Stimulated activated CD4-positive, alpha-beta T cell treated with anti-CD3 and anti-CD28 coated beads, Interleukin-4, amount 100 ng/mL, for 1 hour (primary cell): ENCODE results near the gene RAPGEF1.

Experiments
- DNase-seq: peaks from one replicate; pipeline ENCODE4 v3.0.0-alpha.2; 2020

Gene RAPGEF1

DNA sequence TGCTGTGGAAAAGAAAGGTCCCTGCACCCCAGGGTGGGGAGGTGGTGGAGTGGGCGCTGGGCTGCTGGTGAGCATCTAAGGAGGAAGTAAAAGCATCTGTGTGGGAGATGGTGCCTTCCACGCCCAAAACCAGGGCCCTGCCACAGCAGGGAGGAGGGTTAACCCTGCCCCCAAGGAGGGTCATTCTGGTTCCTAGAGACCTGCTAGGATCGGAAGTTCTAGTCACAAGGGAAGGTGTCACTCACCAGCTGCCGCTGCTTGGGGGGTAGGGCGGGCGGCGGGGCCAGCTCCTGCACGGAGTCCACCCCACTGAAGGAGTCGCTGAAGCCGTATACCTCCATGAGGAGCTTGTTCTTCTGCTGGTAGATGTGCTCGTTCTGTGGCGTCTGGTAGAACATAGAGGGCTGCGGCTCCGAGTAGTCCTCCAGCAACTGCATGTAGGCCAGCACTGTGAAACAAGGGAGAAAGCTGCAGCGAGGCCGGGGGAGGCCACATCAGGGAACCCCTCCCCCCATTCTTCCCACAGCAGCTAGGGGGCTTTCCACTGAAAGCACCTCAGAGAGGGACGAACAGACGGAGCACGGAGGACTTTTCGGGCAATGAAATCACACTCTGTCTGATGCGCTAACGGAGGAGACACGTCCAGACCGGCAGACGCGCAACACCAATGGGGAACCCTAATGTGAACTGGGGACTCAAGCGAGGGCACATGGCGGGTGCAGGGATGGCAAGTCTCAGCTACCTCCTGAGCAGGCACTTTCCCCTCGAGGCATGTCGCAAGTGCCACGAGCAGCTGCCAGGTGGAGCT lies 118.1 kb downstream of the RAPGEF1 start:
- DNase-seq: no peak

DNA sequence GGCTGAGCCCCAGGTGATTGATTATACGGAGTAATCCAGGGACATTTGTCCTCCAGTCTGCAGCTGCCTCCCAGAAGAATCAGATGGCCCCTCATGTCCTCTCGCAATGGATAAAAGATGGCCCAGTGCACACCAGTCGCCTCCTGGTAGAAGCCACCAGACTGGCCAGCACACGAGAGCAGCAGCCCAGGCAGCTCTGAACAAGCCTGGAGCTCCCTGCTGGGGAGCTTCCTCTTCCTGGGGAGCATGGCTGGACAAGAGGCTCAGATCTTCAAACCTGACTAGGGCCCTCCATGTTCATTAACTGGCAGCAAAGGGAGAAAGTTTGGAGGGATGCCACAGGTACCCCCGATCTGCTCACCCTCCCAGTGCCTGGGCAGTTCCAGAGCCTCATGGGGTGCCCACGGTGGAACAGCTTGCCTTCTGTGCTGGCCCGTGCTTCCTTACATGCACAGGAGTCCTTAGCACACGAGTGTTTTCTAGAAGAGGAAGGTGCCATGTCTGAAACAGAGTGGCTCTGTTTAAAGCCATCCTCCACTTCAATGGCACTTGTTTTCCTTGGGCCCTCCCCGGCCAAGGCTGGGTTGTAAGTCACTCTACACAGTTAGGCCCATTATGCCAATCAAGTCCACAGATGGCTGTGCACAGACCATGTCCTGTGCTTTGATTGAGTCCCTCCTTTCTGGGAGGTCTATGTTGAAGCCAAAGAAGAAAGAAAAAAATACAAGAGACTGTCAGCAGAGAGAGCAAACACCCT lies 118.9 kb downstream of the RAPGEF1 start:
- no peak for DNase-seq

DNA sequence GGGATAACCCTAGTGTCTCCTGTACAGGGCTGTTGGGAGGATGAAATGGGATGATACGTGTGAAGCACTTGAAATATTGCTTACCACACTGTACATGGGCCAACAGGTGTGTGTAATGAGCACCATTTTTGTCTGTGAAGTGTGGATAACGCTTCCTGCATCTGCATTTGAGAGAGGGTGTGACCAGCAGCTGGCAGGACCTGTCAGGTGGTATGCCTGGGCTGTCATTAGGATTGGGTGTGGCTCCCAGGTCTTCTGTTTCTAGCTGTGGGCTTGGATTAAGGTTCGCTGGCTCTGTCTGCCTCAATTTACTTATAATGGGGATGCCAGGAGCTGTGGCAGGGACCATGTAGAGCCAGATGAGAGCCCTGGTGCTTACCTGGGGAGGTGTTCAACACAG lies 120.2 kb downstream of the RAPGEF1 start:
- DNase-seq: no peak

DNA sequence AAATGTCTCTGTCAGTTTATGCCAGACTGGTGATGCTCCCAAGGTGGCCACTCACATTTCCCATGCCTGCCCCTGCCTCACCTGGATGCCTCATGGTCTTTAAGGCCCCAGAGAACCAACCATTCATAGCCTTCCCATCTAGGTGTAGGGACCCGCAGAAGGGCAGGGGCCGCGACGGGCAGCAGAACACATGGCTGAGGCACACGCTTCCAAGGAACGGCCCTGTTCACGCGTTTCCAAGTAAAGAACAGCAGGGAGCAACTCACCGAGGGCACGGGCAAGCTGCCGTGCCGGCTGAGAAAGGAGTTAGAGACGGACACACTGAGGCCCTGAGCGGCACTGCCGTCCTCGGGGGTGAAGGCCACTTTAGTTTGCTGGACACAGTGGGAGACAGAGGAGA lies 121.1 kb downstream of the RAPGEF1 start:
- no peak for DNase-seq

DNA sequence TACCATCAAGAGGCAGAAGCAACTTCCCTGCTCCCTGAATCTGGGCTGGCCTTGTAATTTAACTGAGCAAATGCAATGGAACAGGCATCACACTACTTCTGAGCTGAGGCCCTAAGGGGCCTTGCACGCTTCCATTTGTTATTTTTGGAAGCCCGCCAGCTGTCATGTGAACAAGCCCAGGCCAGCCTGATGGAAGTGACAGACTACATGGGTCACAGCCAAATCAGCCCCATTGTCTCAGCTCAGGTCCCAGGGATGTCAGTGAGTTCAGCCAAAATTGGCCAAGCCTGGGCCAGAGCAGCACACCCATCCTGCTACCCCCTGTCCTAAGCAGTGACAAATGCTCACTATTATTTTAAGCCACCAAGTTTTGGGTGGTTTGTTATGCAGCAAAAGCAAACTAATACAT lies 121.8 kb downstream of the RAPGEF1 start:
- no peak for DNase-seq

DNA sequence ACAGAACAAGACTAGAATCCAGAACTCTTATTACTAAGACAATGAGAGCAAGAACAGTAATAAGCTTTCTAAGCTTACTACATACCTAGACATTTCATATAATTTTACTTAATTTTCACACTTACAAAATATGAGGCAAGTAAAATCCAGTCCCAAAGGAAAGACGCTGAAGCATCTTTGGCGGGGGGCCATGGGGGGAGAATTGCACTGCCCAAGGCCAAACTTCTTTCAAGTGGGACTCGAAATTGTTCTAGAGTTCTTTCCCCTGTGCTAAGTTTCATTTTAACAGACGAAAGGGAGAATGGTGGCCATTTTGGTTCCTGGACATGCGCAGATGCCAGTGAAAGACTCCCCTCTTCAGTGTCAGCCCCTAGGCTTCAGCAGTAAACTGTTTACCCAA lies 122.3 kb downstream of the RAPGEF1 start:
- no peak for DNase-seq

DNA sequence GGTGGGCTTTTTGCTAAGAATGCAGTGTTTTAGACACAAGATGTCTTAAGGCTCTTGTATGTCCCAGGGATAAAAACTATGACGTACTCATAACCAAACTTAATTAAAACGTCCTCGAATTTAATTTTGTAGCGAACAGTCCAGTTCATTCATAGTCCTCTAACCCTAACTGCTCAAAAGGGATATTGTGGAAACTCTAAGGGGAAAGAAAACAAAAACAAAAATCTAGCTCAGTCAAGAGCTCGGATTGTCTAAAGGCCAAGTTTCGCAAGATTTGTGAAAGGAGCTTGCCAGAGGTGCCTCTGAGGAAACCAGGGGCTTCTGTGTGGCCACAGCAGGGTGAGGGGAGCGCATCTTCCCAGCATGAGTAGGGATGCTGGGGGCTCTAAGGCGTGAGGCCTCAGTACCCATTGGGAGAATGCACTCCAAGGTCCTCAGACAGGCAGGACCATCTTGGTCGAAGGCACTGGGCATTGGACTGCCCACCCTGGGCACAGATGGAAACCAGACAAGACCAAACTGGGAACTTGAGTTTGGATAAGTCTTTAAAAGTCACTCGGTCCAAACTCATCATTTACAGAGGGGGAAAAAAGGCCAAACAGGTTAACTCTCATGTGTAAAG lies 122.8 kb downstream of the RAPGEF1 start:
- no peak for DNase-seq

DNA sequence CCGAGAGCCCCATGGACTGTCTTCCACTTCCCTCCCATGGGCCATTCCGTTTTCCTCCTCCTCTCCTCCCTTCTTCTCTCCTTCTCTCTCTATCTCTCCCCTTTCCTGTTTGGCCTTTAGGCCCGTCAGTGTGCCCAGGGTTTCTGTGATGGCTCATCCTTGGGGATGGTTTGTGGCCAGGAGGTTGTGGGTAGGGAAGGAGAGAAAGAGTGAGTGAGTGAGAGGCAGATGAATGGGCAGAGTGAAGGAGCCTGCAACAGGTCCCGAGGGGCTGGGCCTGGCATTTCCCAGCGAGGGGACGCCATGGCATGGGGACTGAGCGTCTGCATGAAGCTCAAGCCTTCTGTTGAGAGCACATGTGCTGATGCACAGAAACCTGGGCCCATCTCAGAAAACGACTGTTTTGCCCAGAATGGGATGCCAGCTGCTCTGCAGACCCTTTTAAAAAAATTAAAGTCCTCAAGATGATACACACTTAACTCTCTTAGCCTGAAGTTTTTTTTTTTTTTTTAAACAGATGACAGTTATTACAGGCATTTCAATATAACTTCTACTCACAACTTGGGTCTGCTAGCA lies 125.4 kb downstream of the RAPGEF1 start:
- DNase-seq: no peak

DNA sequence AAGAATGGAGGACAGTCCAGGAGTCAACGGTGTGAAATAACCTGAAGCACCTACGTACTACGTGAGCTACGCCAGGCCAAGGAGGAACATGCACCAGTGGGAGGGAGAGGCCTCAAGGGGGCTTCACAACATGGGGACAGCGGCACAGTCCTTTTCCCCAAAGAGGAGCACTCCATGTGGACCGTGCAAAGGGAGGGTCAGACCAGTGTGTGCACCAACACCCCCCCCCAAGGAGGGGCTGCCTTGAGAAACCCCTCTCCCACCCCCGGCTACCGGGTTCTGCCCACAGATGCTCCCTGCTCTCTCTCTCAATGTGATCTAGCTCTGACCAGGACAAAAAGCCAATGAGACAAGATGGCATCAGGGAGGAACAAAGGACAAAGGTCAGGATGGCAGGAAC lies 126.0 kb downstream of the RAPGEF1 start:
- no peak for DNase-seq

DNA sequence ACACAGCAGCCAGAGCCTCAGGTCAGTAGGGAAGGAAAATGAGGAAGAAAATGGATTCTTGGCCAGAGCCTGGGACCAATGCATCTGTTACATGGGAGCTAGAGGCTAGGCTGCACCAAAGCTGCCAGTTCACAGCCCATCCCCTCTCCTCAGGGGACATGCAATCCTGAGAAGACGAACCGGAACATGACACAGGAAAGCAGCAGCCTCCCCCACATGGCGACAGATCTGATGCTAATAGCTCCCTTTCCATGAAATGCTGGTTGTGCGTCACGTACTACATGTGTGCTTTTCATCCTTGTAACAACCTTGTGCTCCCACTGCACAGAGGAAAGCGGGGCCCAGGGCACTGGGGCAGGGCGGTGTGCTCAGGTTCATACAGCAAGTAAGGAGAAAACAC lies 127.0 kb downstream of the RAPGEF1 start:
- no peak for DNase-seq

DNA sequence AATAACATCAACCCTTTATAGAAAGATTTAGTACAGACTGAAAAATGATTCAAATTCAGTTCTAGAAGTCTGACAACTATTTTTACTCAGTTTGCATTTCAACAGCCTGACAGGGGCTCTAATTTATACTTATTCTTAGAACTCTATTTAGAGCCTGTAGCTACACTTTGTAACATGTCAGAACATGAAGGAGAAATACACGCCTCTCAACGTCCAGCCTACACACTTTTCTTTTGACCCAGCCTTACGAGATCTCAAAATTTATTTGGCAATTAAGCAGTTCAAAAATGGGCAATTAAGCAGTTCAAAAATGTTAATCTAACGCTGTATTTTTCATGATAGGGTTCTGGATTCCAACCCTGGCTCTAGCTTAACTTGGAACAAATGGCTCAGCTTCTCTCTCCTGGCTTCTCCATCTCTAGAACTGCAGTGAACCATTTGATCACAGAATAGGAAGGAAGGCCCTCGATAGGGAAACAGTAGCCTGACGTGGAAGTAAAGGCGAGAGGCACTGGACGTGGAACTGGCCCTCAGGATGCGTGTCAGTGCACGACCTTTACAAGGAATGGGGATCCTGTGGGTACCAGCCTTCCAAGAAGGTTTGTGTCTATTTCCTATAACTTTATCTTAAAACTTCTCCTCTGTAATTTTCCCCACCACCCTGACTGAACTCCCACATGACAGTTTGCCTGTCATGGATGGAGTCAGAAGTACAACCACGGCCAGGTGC lies 128.1 kb downstream of the RAPGEF1 start:
- no peak for DNase-seq

DNA sequence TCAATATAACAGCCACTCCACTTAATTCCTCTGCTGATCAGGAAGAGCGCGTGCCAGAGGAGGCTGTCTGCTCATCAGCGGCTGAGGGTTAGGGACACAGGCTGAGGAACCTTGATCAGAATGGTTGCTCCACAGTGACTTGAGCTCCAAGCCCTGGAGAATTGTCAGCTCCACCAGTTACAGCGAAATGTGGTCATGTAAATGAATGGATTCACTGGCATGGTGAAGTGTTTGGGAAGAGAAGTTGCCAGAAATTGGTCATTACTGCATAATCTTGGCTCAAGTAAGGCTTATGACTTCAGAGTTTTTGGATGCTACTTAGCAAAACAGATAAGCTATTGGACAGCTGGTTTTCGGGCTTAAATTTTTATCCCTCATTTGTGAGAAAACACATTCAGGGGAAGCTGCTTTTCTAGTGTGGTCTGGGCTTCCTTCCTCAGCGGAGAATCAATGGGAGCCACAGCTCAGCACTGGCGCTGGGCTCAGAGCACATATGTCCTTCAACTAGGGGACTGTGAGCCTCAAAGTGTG lies 129.6 kb downstream of the RAPGEF1 start:
- DNase-seq: no peak

DNA sequence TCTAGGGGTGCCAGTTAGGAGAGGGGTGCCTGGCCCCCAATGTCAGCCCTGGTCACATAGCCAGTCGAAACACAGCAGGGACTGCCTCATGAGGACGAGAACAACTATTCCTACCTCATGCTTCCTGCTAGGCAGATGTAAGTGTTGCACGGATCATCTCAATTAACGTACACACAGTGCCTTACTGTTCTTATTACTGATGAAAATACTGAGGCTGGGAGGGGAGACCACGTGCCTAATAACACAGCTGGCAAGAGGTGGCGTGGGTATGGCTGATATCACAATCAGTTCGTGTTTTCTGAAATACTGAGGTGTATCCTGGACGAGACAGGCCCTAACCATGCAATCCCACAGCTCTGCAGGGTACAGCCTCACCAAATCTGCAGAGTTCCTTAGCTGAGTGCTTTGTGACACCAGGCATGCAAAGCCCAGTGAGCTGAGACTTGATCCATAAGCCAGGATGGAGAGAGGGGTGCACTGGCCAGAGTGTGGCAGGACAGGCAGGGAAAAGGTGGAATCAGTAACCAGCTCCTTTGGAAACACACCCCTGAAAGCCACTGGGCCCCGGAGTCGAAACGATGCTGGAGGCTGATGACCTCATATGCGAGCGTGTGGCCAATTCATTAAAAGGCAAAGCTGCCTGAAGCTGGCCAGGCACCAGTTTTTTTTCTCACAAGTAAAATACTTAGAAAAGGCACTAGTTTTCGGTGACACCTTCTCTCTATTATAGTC lies 130.6 kb downstream of the RAPGEF1 start:
- no peak for DNase-seq

DNA sequence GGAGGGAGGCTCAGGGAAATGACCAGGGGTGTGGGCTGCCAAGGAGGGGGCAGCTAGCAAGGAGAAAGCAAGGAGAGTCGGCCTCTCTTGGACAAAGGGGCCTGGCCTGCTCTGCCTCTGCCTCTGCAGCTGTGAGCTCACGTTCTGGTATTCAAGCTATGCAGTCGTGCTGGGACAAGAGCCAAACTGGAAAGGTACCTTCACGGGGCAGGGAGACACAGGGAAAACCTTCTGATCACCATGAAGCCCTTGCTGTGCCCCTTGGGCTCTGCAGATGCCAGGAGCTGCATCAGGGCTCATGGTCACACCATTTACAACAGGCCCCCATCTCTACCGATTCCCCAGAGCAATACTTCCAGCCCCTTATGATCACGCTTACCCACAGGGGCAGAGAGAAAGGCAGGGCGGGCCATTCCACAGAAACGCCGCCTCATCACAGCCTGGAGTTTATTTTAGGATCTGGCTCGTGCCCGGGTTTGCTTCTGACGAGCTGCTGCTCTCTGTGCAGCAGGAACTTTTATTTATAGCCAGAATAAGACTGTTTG lies 131.3 kb downstream of the RAPGEF1 start:
- DNase-seq: no peak

DNA sequence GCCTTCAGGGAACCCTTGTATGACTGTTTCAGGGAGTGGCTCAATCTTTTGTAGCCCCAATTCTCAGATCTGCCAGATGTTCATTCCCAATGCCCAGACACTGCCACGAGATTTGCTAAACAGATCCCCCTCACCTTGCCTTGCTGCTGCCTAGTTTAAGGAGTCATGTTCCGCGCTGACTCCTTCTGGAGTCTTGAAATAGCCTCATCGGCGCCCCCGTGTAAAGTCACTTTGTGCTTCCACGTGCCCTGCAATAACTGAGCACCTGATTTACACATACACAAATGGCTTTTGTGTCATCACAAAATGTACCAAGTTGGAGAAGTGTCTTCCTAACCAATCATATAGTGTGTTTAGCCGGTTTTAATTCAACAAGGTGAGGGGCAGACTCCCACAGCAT lies 132.3 kb downstream of the RAPGEF1 start:
- DNase-seq: no peak

DNA sequence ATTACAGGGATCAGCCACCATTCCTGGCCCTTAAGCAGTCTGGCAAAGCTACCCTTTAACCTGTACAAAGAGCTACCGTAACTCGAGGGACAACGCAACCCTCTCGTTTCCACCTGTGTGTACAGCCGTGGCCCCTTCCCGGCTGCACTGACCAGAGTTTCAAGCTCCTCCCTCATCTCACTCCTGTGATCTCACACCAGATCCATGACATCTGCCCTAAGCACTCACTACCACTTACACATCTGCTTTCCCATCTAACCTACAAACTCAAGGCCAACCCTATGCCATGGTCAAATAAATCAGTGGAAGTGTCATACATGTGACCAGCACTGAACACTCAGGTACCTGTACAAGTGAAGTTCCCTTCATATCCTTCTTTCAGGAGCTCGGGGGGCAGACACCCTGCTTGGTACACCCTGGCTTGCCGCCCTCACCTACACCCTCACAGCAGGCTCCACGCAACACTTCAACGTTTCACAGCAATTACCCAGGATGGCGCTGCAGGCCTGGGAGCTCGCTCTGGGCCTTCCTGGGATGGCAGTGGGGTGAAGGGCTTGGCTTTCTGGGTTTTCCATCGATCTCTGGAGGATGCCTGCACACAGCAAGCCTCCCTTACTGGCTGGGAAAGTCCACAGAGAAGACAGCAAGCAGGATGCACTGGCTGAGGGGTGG lies 132.8 kb downstream of the RAPGEF1 start:
- no peak for DNase-seq

DNA sequence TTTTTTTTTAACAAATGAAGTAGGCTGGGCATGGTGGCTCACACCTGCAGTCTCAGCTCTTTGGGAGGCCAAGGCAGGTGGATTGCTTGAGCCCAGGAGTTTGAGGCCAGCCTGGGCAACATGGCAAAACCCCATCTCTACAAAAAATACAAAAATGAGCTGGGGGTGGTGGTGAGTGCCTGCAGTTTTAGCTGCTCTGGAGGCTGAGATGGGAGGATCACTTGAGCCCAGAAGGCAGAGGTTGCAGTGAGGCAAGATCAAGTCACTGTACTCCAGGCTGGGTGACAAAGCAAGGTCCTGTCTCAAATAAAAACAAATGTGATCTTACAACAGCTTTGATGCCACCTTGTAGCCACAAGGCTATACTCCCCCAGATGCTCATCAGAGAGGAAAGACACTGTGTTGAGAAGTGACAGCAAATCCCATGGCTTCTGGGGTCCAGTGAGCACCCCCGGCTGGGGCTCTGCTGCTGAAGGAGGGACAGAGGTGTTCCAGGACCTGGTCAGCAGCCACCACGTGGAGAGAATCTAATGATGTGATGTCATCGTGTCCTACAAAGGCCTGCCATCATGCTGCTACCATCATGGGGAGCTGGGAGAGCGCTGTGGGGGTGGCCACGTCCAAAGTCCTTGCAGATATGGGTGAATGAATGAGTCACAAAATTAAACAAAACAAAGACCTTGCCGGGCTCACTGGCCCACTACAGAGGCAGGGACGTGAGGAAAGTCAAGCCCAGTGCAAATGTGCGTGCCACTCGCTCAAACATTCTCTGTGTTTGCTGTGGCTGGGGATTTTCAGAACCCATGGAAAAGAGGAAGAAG lies 133.9 kb downstream of the RAPGEF1 start:
- DNase-seq: no peak

DNA sequence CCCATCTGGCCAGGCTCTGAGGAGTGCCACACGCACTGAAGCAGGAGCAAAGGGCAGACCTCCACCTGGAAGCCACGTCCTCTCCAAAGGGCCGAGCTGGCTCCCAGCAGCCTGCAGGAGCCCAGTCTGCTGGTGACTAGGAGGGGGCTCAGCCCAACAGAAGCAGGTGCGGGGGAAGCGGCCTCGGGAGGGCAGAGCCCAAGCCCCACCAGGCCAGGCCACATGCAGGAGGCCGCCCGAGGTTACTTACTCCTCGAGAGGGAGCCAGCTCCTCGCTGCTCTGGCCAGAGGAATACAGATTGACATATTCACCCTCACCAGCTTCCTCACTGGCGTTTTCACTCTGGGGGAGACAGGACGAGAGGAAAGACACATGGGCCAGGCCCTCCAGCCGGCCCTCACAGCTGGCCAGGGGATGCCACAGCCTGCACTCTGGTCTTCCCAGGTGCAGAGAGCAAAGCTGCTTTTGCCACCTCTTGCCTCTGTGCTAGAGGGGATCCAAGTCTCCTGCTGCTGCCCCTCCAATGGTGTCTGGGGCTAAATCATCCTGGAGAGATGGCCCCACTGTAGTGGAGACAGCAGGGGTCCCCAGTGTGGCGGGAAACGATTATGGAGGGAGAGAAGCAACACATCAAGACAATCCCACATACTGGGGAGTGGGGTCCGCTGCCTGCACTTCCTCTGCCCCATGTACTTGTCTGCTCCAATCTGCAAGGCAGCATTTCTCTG lies 136.0 kb downstream of the RAPGEF1 start:
- DNase-seq: no peak

DNA sequence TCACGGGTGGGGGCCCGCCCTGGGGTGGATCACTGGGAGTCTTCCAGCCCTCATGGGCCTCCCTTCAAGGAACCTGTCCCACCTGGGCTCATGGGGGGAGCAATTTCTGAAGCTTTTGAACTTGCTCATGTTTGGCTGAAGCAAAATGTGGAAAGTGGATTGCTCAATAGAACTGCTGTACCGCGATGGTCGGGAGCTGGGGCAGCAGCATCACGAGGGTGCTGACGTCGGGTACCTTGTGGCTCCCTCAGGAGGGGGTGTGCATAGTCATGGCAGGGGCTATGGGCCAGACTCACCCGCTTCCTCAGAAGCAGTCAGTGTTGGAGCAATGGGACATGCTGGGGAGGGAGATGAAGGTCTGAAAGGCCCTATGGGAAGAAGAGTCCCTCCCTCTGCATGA lies 136.7 kb downstream of the RAPGEF1 start:
- DNase-seq: no peak
